Keratinocyte (primary cell): ENCODE measurements around the gene CAMSAP1.

Experiments used
- CTCF ChIP-seq, 3 experiments: IDR thresholded peaks in 1 of 3; conservative IDR thresholded peaks in 1 of 3; optimal IDR thresholded peaks in 1 of 3; 2 replicates in 2 of 3; 3 replicates in 1 of 3; pipeline versions ENCODE3 to v1.5.1; 2011; ENCODE audit warnings: low read length in 3 of 3, mild to moderate bottlenecking in 3 of 3, moderate library complexity in 2 of 3, control low read depth in 1 of 3, inconsistent platforms in 1 of 3; ENCODE audit not compliant: insufficient read depth in 2 of 3; ENCODE audit errors: extremely low read depth in 1 of 3
- EZH2 ChIP-seq: IDR thresholded peaks from one replicate; pipeline ENCODE4 v1.6.1; 2012; ENCODE audit warnings: inconsistent platforms, mild to moderate bottlenecking, low read length, moderate library complexity

- TF ChIP-seq CTCF (optimal IDR thresholded peaks at IDR 0.05 in 1 of 3, IDR thresholded peaks at IDR 0.05 in 1 of 3, conservative IDR thresholded peaks at IDR 0.05 in 1 of 3; ENCODE audit: extremely low read depth in 1 of 3, insufficient read depth in 2 of 3, low read length in 3 of 3) (no peak), EZH2 (no peak)
Measured at GRCh38 chr9:135763716-135764446, 143.5 kb downstream of the CAMSAP1 start.
